Subcutaneous abdominal adipose tissue (tissue), 5 donors: ENCODE results near the gene ARHGAP30.

Experiments
- H3K27ac ChIP-seq: one replicate; pipeline ENCODE4 v1.7.0; 2013; ENCODE audit warnings: low read depth, mild to moderate bottlenecking, inconsistent platforms, low read length, moderate library complexity
- H3K27me3 ChIP-seq, 5 donors: one replicate each; pipeline ENCODE4 v1.7.0; 2013; ENCODE audit warnings: low read length in 5 of 5, inconsistent platforms in 1 of 5; ENCODE audit not compliant: control insufficient read depth in 5 of 5, insufficient read depth in 4 of 5
- H3K36me3 ChIP-seq, 5 donors: one replicate each; pipeline ENCODE4 v1.7.0; 2013; ENCODE audit warnings: low read length in 5 of 5; ENCODE audit not compliant: control insufficient read depth in 5 of 5, insufficient read depth in 5 of 5
- H3K4me1 ChIP-seq, 5 donors: one replicate each; pipeline ENCODE4 v1.7.0; 2013; ENCODE audit warnings: low read length in 5 of 5, mild to moderate bottlenecking in 3 of 5, moderate library complexity in 1 of 5; ENCODE audit not compliant: control insufficient read depth in 5 of 5, insufficient read depth in 5 of 5
- H3K4me3 ChIP-seq, 5 donors: one replicate each; pipeline ENCODE4 v1.7.0; 2013; ENCODE audit warnings: low read length in 5 of 5, low read depth in 1 of 5
- H3K9ac ChIP-seq, 5 donors: one replicate each; pipeline ENCODE4 v1.7.0; 2013; ENCODE audit warnings: low read length in 5 of 5, mild to moderate bottlenecking in 4 of 5, moderate library complexity in 3 of 5
- H3K9me3 ChIP-seq, 5 donors: one replicate each; pipeline ENCODE4 v1.7.0; 2013; ENCODE audit warnings: low read length in 5 of 5; ENCODE audit not compliant: control insufficient read depth in 5 of 5
- donor health status: healthy.
- donor health status: healthy.
- donor health status: healthy.
- donor health status: healthy.
- donor health status: healthy.

Gene ARHGAP30

GRCh38 chr1:161006563-161006962 lies 63.1 kb downstream of the ARHGAP30 start:
- Histone ChIP-seq H3K4me3 (no peak overlapping the region), H3K27me3 (no peaks in the 10 kb centered on the region), H3K4me1 (peaks cover 2 to 23% (median 14%) of the 10 kb centered on the region in 5 donors), H3K9ac (no peak overlapping the region), H3K36me3 (no peaks in the 10 kb centered on the region), H3K9me3 (no peaks in the 10 kb centered on the region), H3K27ac (no peak overlapping the region)

GRCh38 chr1:161001525-161001924 lies 68.2 kb downstream of the ARHGAP30 start:
- Histone ChIP-seq H3K9ac (no peak overlapping the region), H3K4me1 (peaks cover 2 to 18% (median 13%) of the 10 kb centered on the region in 5 donors), H3K27ac (no peak overlapping the region)

GRCh38 chr1:161000736-161001480 lies 68.8 kb downstream of the ARHGAP30 start:
- Histone ChIP-seq H3K27ac (no peak overlapping the region), H3K9me3 (no peaks in the 10 kb centered on the region), H3K36me3 (peaks cover 0 to 31% (median 28%) of the 10 kb centered on the region in 5 donors), H3K4me3 (no peak overlapping the region), H3K4me1 (peaks cover 2 to 18% (median 13%) of the 10 kb centered on the region in 5 donors), H3K9ac (no peak overlapping the region), H3K27me3 (no peaks in the 10 kb centered on the region)

More at GRCh38 chr1:161001525-161001924, 68.2 kb downstream of the ARHGAP30 start:
- H3K27me3 ChIP-seq = no peaks in the 10 kb centered on the region
- H3K9me3 ChIP-seq = no peaks in the 10 kb centered on the region
- peaks cover 0 to 31% (median 28%) of the 10 kb centered on the region in 5 donors for H3K36me3 ChIP-seq
- no peak overlapping the region for H3K4me3 ChIP-seq

GRCh38 chr1:160999376-160999775 lies 70.3 kb downstream of the ARHGAP30 start:
- peaks cover 0 to 31% (median 28%) of the 10 kb centered on the region in 5 donors for H3K36me3 ChIP-seq
- H3K9ac ChIP-seq = no peak overlapping the region
- H3K27ac ChIP-seq = peak overlapping the region; percentile 79
- no peaks in the 10 kb centered on the region for H3K9me3 ChIP-seq
- no peaks in the 10 kb centered on the region for H3K27me3 ChIP-seq
- no peak overlapping the region for H3K4me3 ChIP-seq
- peaks cover 2 to 18% (median 13%) of the 10 kb centered on the region in 5 donors for H3K4me1 ChIP-seq

- Histone ChIP-seq H3K27me3 (no peaks in the 10 kb centered on the region), H3K4me1 (peaks cover 2 to 18% (median 13%) of the 10 kb centered on the region in 5 donors), H3K27ac (peak overlapping the region; percentile 79), H3K36me3 (peaks cover 0 to 31% (median 28%) of the 10 kb centered on the region in 5 donors), H3K9me3 (no peaks in the 10 kb centered on the region), H3K4me3 (no peak overlapping the region), H3K9ac (peak overlapping the region in 3 of 5 donors; percentile 23 to 55 (median 27))
Measured at GRCh38 chr1:160997323-160998038, 72.2 kb downstream of the ARHGAP30 start.
